Vagina (tissue), 2 donors: ENCODE measurements around the gene TTC28. TPM values are rescaled to one million over a fixed set of nuclear protein-coding genes. Genes with fewer than 3 reads are reported as not detected.

Experiments
- DNase-seq, 2 donors: peaks; one replicate each; pipeline ENCODE4 v3.0.0-alpha.2; 2017; ENCODE audit errors: extremely low spot score in 2 of 2
- H3K27ac ChIP-seq: fragments of 200-600 bp; sonication (generic); one replicate; pipeline ENCODE4 v1.5.1; 2019
- H3K27me3 ChIP-seq: fragments of 200-600 bp; sonication (generic); one replicate; pipeline ENCODE4 v1.5.1; 2019
- H3K36me3 ChIP-seq, 2 donors: fragments of 200-600 bp; sonication (generic); one replicate each; pipeline ENCODE4 v1.5.1; 2017 to 2019
- H3K4me1 ChIP-seq: fragments of 200-600 bp; sonication (generic); one replicate; pipeline ENCODE4 v1.5.1; 2019
- H3K4me3 ChIP-seq, 2 donors: fragments of 200-600 bp; sonication (generic); 1 replicate in 1 of 2; 2 replicates in 1 of 2; pipeline ENCODE4 v1.5.1; 2016 to 2019
- H3K9me3 ChIP-seq: fragments of 200-600 bp; sonication (generic); one replicate; pipeline ENCODE4 v1.5.1; 2019
- POLR2A ChIP-seq, 2 donors: fragments of 450-650 bp; IDR thresholded peaks; one replicate each; pipeline ENCODE4 v1.6.1; 2017; ENCODE audit warnings: antibody characterized with exemption in 2 of 2, mild to moderate bottlenecking in 2 of 2, moderate library complexity in 2 of 2
- POLR2AphosphoS5 ChIP-seq, 2 donors: sonication (generic); formaldehyde crosslinking; IDR thresholded peaks; one replicate each; pipeline ENCODE4 v1.9.0; 2017; ENCODE audit warnings: antibody characterized with exemption in 2 of 2, mild to moderate bottlenecking in 2 of 2, low read depth in 1 of 2; ENCODE audit not compliant: insufficient read depth in 1 of 2
- intact Hi-C: fragments of 100-400 bp; cut with DNase I; formaldehyde crosslinking; loops from one replicate; pipeline ENCODE4 v1.15.1; 2023
- total RNA-seq: library from RNA; depleted of rRNA; stranded (reverse); fragments of >200 nt; gene quantifications from one replicate; pipeline ENCODE4 v1.2.3, GENCODE V29; 2016
- TF ChIP-seq, protein P1 (sequence below), 3 experiments: fragments of 450-650 bp in 2 of 3; fragments of 200-600 bp in 1 of 3; sonication (generic) in 1 of 3; IDR thresholded peaks; one replicate each; pipeline ENCODE4 v1.5.1; 2017 to 2019; ENCODE audit warnings: antibody characterized with exemption in 3 of 3, mild to moderate bottlenecking in 2 of 3, moderate library complexity in 2 of 3

The TTC28 gene
- total RNA-seq, 1 donor from 2014 or later, result 41.7 TPM

DNA sequence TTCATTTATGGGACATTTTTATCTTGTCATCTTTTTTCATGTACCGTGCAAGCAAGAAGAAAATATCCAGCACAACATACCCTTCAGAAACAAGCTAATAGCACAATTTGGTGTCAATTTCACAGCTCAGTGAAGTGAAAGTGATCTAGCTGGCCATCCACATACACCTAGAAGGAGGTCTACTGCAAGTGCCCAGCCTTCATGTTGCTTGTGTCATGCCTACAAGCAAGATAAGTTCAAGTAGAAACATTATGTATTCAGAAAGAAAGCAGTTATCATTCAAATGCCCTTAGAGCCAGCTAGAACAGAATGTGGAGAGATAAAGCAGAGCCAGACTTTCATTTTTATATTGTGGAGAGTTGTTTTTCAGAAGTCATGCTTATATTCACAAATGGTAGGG lies 434.9 kb downstream of the TTC28 start:
- Histone ChIP-seq H3K36me3 (no peaks in the 10 kb centered on the region), H3K27me3 (no peaks in the 10 kb centered on the region), H3K27ac (no peak overlapping the region), H3K4me3 (no peak overlapping the region), H3K4me1 (peaks cover 9% of the 10 kb centered on the region), H3K9me3 (no peaks in the 10 kb centered on the region)
- DNase-seq, result no peak
- intact Hi-C loops, result no loop called here
- no peak for TF ChIP-seq POLR2A (IDR thresholded peaks at IDR 0.05)
- TF ChIP-seq, protein P1, sequence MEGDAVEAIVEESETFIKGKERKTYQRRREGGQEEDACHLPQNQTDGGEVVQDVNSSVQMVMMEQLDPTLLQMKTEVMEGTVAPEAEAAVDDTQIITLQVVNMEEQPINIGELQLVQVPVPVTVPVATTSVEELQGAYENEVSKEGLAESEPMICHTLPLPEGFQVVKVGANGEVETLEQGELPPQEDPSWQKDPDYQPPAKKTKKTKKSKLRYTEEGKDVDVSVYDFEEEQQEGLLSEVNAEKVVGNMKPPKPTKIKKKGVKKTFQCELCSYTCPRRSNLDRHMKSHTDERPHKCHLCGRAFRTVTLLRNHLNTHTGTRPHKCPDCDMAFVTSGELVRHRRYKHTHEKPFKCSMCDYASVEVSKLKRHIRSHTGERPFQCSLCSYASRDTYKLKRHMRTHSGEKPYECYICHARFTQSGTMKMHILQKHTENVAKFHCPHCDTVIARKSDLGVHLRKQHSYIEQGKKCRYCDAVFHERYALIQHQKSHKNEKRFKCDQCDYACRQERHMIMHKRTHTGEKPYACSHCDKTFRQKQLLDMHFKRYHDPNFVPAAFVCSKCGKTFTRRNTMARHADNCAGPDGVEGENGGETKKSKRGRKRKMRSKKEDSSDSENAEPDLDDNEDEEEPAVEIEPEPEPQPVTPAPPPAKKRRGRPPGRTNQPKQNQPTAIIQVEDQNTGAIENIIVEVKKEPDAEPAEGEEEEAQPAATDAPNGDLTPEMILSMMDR (IDR thresholded peaks at IDR 0.05), result no peak
- no peak for TF ChIP-seq POLR2AphosphoS5 (IDR thresholded peaks at IDR 0.05; ENCODE audit: insufficient read depth in 1 of 2, low read depth in 1 of 2)

DNA sequence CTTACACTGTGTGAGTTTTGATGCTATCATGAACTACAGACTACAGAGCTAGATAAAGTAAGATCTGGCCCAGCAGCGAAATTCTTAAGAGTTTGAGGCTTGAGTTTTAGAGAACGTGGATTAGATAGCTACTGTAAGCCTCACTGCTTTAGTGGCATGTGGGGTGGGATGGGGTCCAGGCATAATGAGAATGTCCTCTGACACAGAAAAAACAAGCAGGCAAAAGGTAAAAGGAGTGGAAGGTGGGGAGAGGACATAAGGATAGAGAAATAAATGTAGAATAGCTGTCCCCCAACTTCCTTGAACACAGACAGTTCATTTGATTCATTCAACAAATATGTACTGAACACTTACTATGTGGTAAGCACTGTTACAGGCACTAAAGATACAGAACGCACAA lies 436.1 kb downstream of the TTC28 start:
- intact Hi-C loops, result no loop called here

DNA sequence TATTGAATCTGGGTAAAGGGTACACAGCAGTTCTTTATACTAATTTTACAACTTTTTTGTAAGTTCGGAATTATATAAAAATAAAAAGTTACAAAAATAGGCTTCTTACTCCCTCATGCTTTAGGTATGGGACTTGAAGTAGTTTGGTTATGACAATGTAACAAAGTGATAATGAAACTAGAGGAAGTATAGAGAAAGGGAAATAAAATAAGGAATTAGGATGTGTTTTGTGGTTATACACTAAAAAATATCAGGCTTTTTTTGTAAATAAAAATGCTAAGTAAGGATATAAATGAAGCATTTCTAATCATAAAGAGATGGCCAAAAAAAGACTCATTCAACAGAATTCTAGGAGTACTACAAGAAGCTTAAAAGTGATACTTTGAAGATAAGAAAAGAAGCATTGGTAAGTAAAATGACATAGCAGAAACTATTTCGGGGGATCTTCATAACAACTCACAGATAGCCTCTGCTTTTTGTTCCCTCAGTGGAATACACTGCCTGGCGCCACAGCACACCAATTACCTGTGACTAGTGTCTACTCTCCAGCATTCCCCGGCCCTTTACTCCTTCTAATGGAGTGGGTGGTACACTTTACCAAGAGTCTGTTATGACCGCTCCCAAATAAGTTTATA lies 437.9 kb downstream of the TTC28 start:
- TF ChIP-seq, protein P1 (IDR thresholded peaks at IDR 0.05), result no peak
- TF ChIP-seq POLR2AphosphoS5 (IDR thresholded peaks at IDR 0.05; ENCODE audit: insufficient read depth in 1 of 2, low read depth in 1 of 2) (no peak), POLR2A (IDR thresholded peaks at IDR 0.05) (no peak)
- Histone ChIP-seq H3K4me1 (peaks cover under 1% of the 10 kb centered on the region), H3K27me3 (no peaks in the 10 kb centered on the region), H3K9me3 (no peaks in the 10 kb centered on the region), H3K36me3 (no peaks in the 10 kb centered on the region), H3K4me3 (no peak overlapping the region), H3K27ac (no peak overlapping the region)
- no peak for DNase-seq
- intact Hi-C loops, result no loop called here

More for the DNA sequence above, 436.1 kb downstream of the TTC28 start:
- no peak overlapping the region for H3K27ac ChIP-seq
- TF ChIP-seq POLR2AphosphoS5 (IDR thresholded peaks at IDR 0.05; ENCODE audit: insufficient read depth in 1 of 2, low read depth in 1 of 2) (no peak), POLR2A (IDR thresholded peaks at IDR 0.05) (no peak)
- TF ChIP-seq, protein P1 (IDR thresholded peaks at IDR 0.05), result no peak
- H3K9me3 ChIP-seq, result no peaks in the 10 kb centered on the region
- H3K27me3 ChIP-seq, result no peaks in the 10 kb centered on the region
- H3K4me1 ChIP-seq, result peaks cover 9% of the 10 kb centered on the region
- no peaks in the 10 kb centered on the region for H3K36me3 ChIP-seq
- no peak overlapping the region for H3K4me3 ChIP-seq
- DNase-seq, result no peak

DNA sequence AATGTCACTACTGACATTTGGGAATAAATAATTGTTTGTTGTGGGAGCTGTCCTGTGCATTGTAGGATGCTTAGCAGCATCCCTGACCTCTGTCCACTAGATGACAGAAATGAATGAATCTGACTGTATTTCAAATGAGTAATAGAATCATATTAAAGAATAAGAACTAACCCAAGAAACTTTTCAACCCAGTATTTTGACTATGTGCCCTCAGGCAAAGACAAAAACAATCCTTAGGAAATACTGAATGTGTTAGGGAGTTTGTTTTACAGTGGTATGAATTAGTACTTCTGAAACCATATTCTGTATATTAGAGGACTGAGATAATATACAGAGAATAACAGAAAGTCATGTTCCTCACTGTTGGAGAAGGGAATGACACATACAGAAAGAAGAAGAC lies 439.7 kb downstream of the TTC28 start:
- TF ChIP-seq, protein P1 (IDR thresholded peaks at IDR 0.05), result no peak
- TF ChIP-seq POLR2AphosphoS5 (IDR thresholded peaks at IDR 0.05; ENCODE audit: insufficient read depth in 1 of 2, low read depth in 1 of 2), result no peak
- TF ChIP-seq POLR2A (IDR thresholded peaks at IDR 0.05), result no peak
- intact Hi-C loops, result no loop called here
- Histone ChIP-seq H3K4me3 (no peak overlapping the region), H3K27me3 (no peaks in the 10 kb centered on the region), H3K4me1 (no peaks in the 10 kb centered on the region), H3K9me3 (no peaks in the 10 kb centered on the region), H3K27ac (no peak overlapping the region), H3K36me3 (no peaks in the 10 kb centered on the region)
- no peak for DNase-seq

DNA sequence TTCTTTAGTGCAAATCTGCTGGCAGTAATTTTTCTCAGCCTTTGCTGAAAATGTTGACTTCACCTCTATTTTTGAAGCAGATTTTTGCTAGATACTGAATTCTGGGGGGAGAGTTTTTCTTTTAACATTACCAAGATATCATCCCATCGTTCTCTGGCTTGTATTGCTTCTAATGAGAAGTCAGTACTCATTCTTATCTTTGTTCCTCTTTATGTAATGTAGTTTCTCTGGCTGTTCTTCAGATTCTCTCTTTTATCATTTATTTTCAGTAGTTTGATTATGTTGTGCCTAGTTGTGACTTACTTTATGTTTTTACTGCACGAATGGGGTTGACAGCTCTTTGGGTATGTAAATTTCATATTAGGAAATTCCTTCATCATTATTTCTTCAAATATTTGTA lies 441.9 kb downstream of the TTC28 start:
- intact Hi-C loops, result no loop called here
- Histone ChIP-seq H3K27me3 (no peaks in the 10 kb centered on the region), H3K36me3 (no peaks in the 10 kb centered on the region), H3K27ac (no peak overlapping the region), H3K9me3 (no peaks in the 10 kb centered on the region), H3K4me3 (no peak overlapping the region), H3K4me1 (no peaks in the 10 kb centered on the region)
- DNase-seq, result no peak
- TF ChIP-seq POLR2AphosphoS5 (IDR thresholded peaks at IDR 0.05; ENCODE audit: insufficient read depth in 1 of 2, low read depth in 1 of 2), result no peak
- no peak for TF ChIP-seq POLR2A (IDR thresholded peaks at IDR 0.05)
- TF ChIP-seq, protein P1 (IDR thresholded peaks at IDR 0.05), result no peak
